Measurements from ENCODE around the gene APOD.

Gene APOD

GRCh38 chr3:195551381-195551978, 32.3 kb downstream of the APOD start:
- TF ChIP-seq FOXM1 (IDR thresholded peaks at IDR 0.05; ENCODE audit: borderline replicate concordance) (no peak), ZNF384 (IDR thresholded peaks at IDR 0.05) (no peak), CTBP1 (IDR thresholded peaks at IDR 0.05; ENCODE audit: borderline replicate concordance) (no peak)
- ChIA-PET CTCF (interaction anchor here (1.2 kb wide), 1 partner anchor 16 kb away, joined by 3 read pairs; no protein-coding TSS in a partner anchor), POLR2A (no interaction called here)
- DNase-seq (ENCODE audit: extremely low spot score): no peak

GRCh38 chr3:195550723-195551122, 33.0 kb downstream of the APOD start:
- DNase-seq (ENCODE audit: extremely low spot score): no peak
- ChIA-PET CTCF (interaction anchor here (1.2 kb wide), 2 partner anchors 8 to 15 kb away, joined by 3 to 5 read pairs; no protein-coding TSS in a partner anchor), POLR2A (no interaction called here)
- TF ChIP-seq ARNT (IDR thresholded peaks at IDR 0.05) (no peak), ZNF384 (IDR thresholded peaks at IDR 0.05) (no peak), HDGF (IDR thresholded peaks at IDR 0.05; ENCODE audit: borderline replicate concordance) (no peak), ELF4 (IDR thresholded peaks at IDR 0.05) (no peak), L3MBTL2 (conservative IDR thresholded peaks at IDR 0.05) (no peak), NFRKB (IDR thresholded peaks at IDR 0.05) (no peak), BHLHE40 (IDR thresholded peaks at IDR 0.05; ENCODE audit: borderline replicate concordance) (no peak), PKNOX1 (IDR thresholded peaks at IDR 0.05) (no peak), LEF1 (IDR thresholded peaks at IDR 0.05; ENCODE audit: borderline replicate concordance) (no peak), CTBP1 (IDR thresholded peaks at IDR 0.05; ENCODE audit: borderline replicate concordance) (no peak), FOXK2 (IDR thresholded peaks at IDR 0.05) (no peak), SUZ12 (IDR thresholded peaks at IDR 0.05) (no peak), FOXA1 (IDR thresholded peaks at IDR 0.05) (no peak), SP1 (IDR thresholded peaks at IDR 0.05) (no peak), FOXM1 (IDR thresholded peaks at IDR 0.05; ENCODE audit: borderline replicate concordance) (no peak), TARDBP (IDR thresholded peaks at IDR 0.05) (no peak)

- ChIA-PET POLR2A (no interaction called here), CTCF (interaction anchor here (0.6 to 1.2 kb wide), 3 partner anchors 9 to 1220 kb away, joined by 3 to 5 read pairs (median 3); no protein-coding TSS in a partner anchor)
- TF ChIP-seq ARNT (IDR thresholded peaks at IDR 0.05) (no peak), BHLHE40 (IDR thresholded peaks at IDR 0.05; ENCODE audit: borderline replicate concordance) (no peak), L3MBTL2 (conservative IDR thresholded peaks at IDR 0.05) (no peak), ZNF384 (IDR thresholded peaks at IDR 0.05) (no peak), CTBP1 (IDR thresholded peaks at IDR 0.05; ENCODE audit: borderline replicate concordance) (no peak), ELF4 (IDR thresholded peaks at IDR 0.05) (no peak), SP1 (IDR thresholded peaks at IDR 0.05) (no peak), PKNOX1 (IDR thresholded peaks at IDR 0.05) (no peak), SUZ12 (IDR thresholded peaks at IDR 0.05) (no peak), LEF1 (IDR thresholded peaks at IDR 0.05; ENCODE audit: borderline replicate concordance) (no peak), NFRKB (IDR thresholded peaks at IDR 0.05) (no peak), FOXK2 (IDR thresholded peaks at IDR 0.05) (no peak), FOXA1 (IDR thresholded peaks at IDR 0.05) (no peak), TARDBP (IDR thresholded peaks at IDR 0.05) (no peak), HDGF (IDR thresholded peaks at IDR 0.05; ENCODE audit: borderline replicate concordance) (no peak)
- DNase-seq (ENCODE audit: extremely low spot score): no peak
Observed at GRCh38 chr3:195549931-195550519, 33.7 kb downstream of the APOD start.

GRCh38 chr3:195548987-195549386, 34.8 kb downstream of the APOD start:
- no peak for DNase-seq (ENCODE audit: extremely low spot score)
- POLR2A ChIA-PET: no interaction called here
- no peak for TF ChIP-seq PKNOX1 (IDR thresholded peaks at IDR 0.05)
- no peak for TF ChIP-seq FOXM1 (IDR thresholded peaks at IDR 0.05; ENCODE audit: borderline replicate concordance)
- no peak for TF ChIP-seq TARDBP (IDR thresholded peaks at IDR 0.05)
- no peak for TF ChIP-seq ZNF384 (IDR thresholded peaks at IDR 0.05)
- no peak for TF ChIP-seq LEF1 (IDR thresholded peaks at IDR 0.05; ENCODE audit: borderline replicate concordance)
- CTCF ChIA-PET: no interaction called here

GRCh38 chr3:195548501-195548900, 35.2 kb downstream of the APOD start:
- CTCF ChIA-PET: no interaction called here
- TF ChIP-seq ELF4 (IDR thresholded peaks at IDR 0.05) (no peak), L3MBTL2 (conservative IDR thresholded peaks at IDR 0.05) (no peak), FOXA1 (IDR thresholded peaks at IDR 0.05) (no peak), LEF1 (IDR thresholded peaks at IDR 0.05; ENCODE audit: borderline replicate concordance) (no peak), CTBP1 (IDR thresholded peaks at IDR 0.05; ENCODE audit: borderline replicate concordance) (no peak)
- POLR2A ChIA-PET: no interaction called here
- DNase-seq (ENCODE audit: extremely low spot score): no peak

- ChIA-PET CTCF (no interaction called here), POLR2A (no interaction called here)
- DNase-seq (ENCODE audit: extremely low spot score): no peak
- TF ChIP-seq ELF4 (IDR thresholded peaks at IDR 0.05) (no peak), FOXM1 (IDR thresholded peaks at IDR 0.05; ENCODE audit: borderline replicate concordance) (no peak), CTBP1 (IDR thresholded peaks at IDR 0.05; ENCODE audit: borderline replicate concordance) (no peak), TARDBP (IDR thresholded peaks at IDR 0.05) (no peak), PKNOX1 (IDR thresholded peaks at IDR 0.05) (no peak), SP1 (IDR thresholded peaks at IDR 0.05) (no peak), SUZ12 (IDR thresholded peaks at IDR 0.05) (no peak), FOXA1 (IDR thresholded peaks at IDR 0.05) (no peak)
Observed at GRCh38 chr3:195548006-195548405, 35.7 kb downstream of the APOD start.

Data from HEK293T (cell line).